GM12801 (cell line): ENCODE measurements around the gene RSPO3.

Source experiments
- CTCF ChIP-seq: IDR thresholded peaks from one replicate; pipeline ENCODE4 v1.5.1; 2011; ENCODE audit warnings: control low read depth; ENCODE audit not compliant: insufficient read length; ENCODE audit errors: extremely low read depth

The RSPO3 gene

GRCh38 chr6:127191716-127192115 is 73.2 kb downstream of the RSPO3 start:
- no peak for TF ChIP-seq CTCF

GRCh38 chr6:127192911-127193541 is 74.6 kb downstream of the RSPO3 start:
- no peak for TF ChIP-seq CTCF

- no peak for TF ChIP-seq CTCF
Observed at GRCh38 chr6:127195833-127196232, 77.4 kb downstream of the RSPO3 start.

- TF ChIP-seq CTCF, result no peak
Observed at GRCh38 chr6:127198549-127198948, 80.1 kb downstream of the RSPO3 start.

GRCh38 chr6:127199470-127199869 is 81.0 kb downstream of the RSPO3 start:
- TF ChIP-seq CTCF, result no peak

GRCh38 chr6:127200114-127200513 is 81.6 kb downstream of the RSPO3 start:
- no peak for TF ChIP-seq CTCF

GRCh38 chr6:127201321-127201720 is 82.8 kb downstream of the RSPO3 start:
- no peak for TF ChIP-seq CTCF
